Activated naive CD4-positive, alpha-beta T cell treated with Interleukin-2 at 50 U/mL for 16 hours (primary cell): ENCODE measurements around the gene KIF27.
"Not testable (repeated sequence)": the region's sequence is repeated elsewhere in the genome, so short reads cannot be mapped to it uniquely, and the experiment has no call there.

ENCODE experiments used
- DNase-seq: peaks from one replicate; pipeline ENCODE4 v3.0.0-alpha.2; 2020

The KIF27 gene

GRCh38 chr9:83920927-83921707, at the start of gene KIF27:
Gene KIF27, minus strand, starts transcription at chr9:83921432. Its CDS starts 5,841 bp downstream, at chr9:83915591.
- DNase-seq: peak; percentile 98

- no peak for DNase-seq
Observed at GRCh38 chr9:83969602-83970001, 48.4 kb upstream of the KIF27 start.

GRCh38 chr9:83967073-83967472, 45.8 kb upstream of the KIF27 start:
- DNase-seq: no peak

GRCh38 chr9:83966209-83966582, 45.0 kb upstream of the KIF27 start:
- no peak for DNase-seq

- no peak for DNase-seq
Observed at GRCh38 chr9:83965350-83966208, 44.3 kb upstream of the KIF27 start.

GRCh38 chr9:83964973-83965349, 43.7 kb upstream of the KIF27 start:
- DNase-seq: no peak

GRCh38 chr9:83962165-83962564, 40.9 kb upstream of the KIF27 start:
- no peak for DNase-seq

- no peak for DNase-seq
Observed at GRCh38 chr9:83960991-83961390, 39.8 kb upstream of the KIF27 start.

GRCh38 chr9:83959061-83959460, 37.8 kb upstream of the KIF27 start:
- no peak for DNase-seq

- DNase-seq: no peak
Observed at GRCh38 chr9:83957248-83957513, 35.9 kb upstream of the KIF27 start.

GRCh38 chr9:83956436-83957247, 35.4 kb upstream of the KIF27 start:
- peak; percentile 68 for DNase-seq

- peak; percentile 38 for DNase-seq
Observed at GRCh38 chr9:83956086-83956435, 34.8 kb upstream of the KIF27 start.

GRCh38 chr9:83948096-83948495, 26.9 kb upstream of the KIF27 start:
- DNase-seq: not testable (repeated sequence)

GRCh38 chr9:83940590-83941303, 19.5 kb upstream of the KIF27 start:
- DNase-seq: no peak

GRCh38 chr9:83937861-83938455, 16.7 kb upstream of the KIF27 start:
- peak; percentile 12 for DNase-seq

- DNase-seq: no peak
Observed at GRCh38 chr9:83936523-83936922, 15.3 kb upstream of the KIF27 start.

- no peak for DNase-seq
Observed at GRCh38 chr9:83935276-83935935, 14.2 kb upstream of the KIF27 start.

- DNase-seq: no peak
Observed at GRCh38 chr9:83934569-83935275, 13.5 kb upstream of the KIF27 start.

GRCh38 chr9:83933790-83934189, 12.6 kb upstream of the KIF27 start:
- no peak for DNase-seq

- no peak for DNase-seq
Observed at GRCh38 chr9:83932851-83933250, 11.6 kb upstream of the KIF27 start.

GRCh38 chr9:83932011-83932410, 10.8 kb upstream of the KIF27 start:
- DNase-seq: no peak
